Activated naive CD4-positive, alpha-beta T cell treated with anti-CD3 and anti-CD28 coated beads, Interleukin-2, amount 10 ng/mL, durations not matched to agents 5 hours and 36 hours (primary cell): ENCODE results near the gene FRRS1L. TPM values are rescaled to one million over a fixed set of nuclear protein-coding genes. Genes with fewer than 3 reads are reported as not detected.

Experiments
- total RNA-seq, 2 experiments: library from RNA; stranded (reverse); gene quantifications; one replicate each; pipeline ENCODE4 v1.2.3, GENCODE V29; 2021

FRRS1L gene, protein sequence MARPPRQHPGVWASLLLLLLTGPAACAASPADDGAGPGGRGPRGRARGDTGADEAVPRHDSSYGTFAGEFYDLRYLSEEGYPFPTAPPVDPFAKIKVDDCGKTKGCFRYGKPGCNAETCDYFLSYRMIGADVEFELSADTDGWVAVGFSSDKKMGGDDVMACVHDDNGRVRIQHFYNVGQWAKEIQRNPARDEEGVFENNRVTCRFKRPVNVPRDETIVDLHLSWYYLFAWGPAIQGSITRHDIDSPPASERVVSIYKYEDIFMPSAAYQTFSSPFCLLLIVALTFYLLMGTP
- not detected for total RNA-seq

DNA sequence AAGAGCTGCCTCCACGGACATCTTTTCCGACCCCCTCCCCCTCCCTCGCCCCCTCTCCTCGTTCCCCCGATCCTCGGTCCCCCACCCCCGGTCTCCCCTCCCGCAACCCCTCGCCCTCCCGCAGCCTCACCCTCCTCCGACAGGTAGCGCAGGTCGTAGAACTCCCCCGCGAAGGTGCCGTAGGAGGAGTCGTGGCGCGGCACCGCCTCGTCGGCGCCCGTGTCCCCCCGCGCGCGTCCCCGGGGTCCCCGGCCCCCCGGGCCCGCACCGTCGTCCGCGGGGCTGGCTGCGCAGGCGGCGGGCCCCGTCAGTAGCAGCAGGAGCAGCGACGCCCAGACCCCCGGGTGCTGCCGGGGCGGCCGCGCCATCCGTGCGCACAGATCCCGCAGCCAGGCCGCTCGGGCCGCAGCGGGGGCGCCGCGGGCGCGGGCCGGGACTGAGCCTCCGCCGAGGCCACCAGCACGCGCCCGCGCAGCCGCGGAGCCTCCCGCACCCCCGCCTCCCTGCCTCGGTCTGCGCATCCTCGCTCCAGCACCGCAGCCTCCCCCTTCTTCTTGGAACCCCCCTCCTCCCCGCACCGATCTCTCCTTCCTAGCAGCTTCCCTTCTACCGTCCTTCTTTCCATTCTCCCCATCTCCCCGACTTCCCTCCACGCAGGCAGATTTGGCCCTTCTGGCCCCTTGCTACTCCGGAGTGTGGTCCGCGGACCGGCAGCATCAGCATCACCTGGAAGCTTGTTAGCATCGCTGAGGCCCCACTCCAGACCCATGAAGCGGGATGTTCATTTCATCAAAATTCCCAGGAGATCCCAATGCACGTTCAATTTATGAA, at the start of gene FRRS1L:
TSS of gene FRRS1L (minus strand) at position 479 of the 831 bp plus-strand sequence. CDS start at position 368, 111 bp downstream.

DNA sequence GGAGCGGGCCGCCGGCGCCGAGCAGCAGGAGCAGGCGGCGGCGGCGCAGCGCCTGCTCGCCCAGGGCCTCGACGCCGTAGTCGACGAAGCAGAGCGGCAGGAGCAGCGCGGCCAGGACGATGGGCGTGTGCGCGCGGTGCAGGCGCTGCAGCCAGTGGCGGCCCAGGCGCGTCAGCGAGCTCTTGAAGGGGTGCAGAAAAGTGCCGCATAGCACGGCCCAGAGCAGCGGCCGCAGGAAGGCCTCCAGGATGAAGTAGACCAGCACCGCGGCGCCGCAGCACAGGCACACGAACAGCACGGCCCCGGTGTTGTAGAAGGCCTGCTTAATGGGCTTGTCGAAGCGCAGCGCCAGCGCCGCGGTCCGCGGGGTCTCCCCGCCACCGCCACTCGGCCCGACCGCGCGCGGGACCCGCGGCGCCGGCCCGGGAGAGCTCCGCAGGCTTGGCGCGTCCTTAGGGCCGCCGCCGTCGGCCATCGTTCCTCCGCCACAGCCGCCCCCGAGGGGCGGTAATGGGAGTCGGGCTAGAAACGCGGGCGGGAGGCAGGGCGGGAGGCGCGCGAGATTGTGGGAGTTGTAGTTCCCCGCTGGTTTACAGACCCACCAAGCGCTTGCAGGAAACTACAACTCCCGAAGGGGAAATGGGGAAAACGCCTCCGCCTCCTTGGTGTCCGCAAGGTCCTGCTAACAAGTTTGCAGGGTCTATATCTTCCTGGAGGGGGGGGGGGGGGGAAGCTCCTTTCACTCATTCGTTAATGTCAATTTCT, 47.4 kb downstream of the FRRS1L start, which contains the start of gene TMEM245:
TSS of gene TMEM245 (minus strand) at position 509 of the 765 bp plus-strand sequence. CDS start at position 475, 34 bp downstream.

Other genes with a start within 250 kb of the FRRS1L start
- 10 to 100 TPM; 22.1 to 24.3 TPM for gene ELP1, start 233.1 kb downstream of the FRRS1L start, total RNA-seq
- 10 to 100 TPM in 1 of 2 experiments, 1 to 10 TPM in 1; 9.9 to 11.6 TPM for gene ABITRAM, start 232.8 kb downstream of the FRRS1L start, total RNA-seq
- 10 to 100 TPM; 13.3 to 13.5 TPM for gene CTNNAL1, start 153.8 kb downstream of the FRRS1L start, total RNA-seq
- 10 to 100 TPM; 29.8 to 31.2 TPM for gene TMEM245, start 47.3 kb downstream of the FRRS1L start, total RNA-seq
- gene EPB41L4B, start 153.8 kb upstream of the FRRS1L start, total RNA-seq = not detected